Natural killer cell (primary cell): ENCODE results near the gene KCNJ6. TPM values are rescaled to one million over a fixed set of nuclear protein-coding genes. Genes with fewer than 3 reads are reported as not detected.

Experiments
- ATAC-seq, 3 donors: fragments of 150-1000 bp in 2 of 3; fragments of 200-7000 bp in 1 of 3; cut with Tn5 transposase; 1 replicate in 1 of 3; 2 replicates in 2 of 3; pipeline ENCODE4 v1.10.0; 2021; ENCODE audit warnings: mild to moderate bottlenecking in 2 of 3, moderate library complexity in 2 of 3
- DNase-seq, 2 donors: peaks; one replicate each; pipeline versions ENCODE4 v3.0.0 to v3.0.0-alpha.2; 2013 to 2021; ENCODE audit warnings: mixed read lengths in 1 of 2
- H3K27ac ChIP-seq: one replicate; pipeline ENCODE4 v1.5.1; 2013; ENCODE audit warnings: mild to moderate bottlenecking, low read length
- H3K27me3 ChIP-seq: one replicate; pipeline ENCODE4 v1.6.1; 2013; ENCODE audit warnings: low read length; ENCODE audit not compliant: control insufficient read depth, insufficient read depth
- H3K36me3 ChIP-seq: one replicate; pipeline ENCODE4 v1.6.1; 2013; ENCODE audit warnings: low read length; ENCODE audit not compliant: control insufficient read depth, insufficient read depth
- H3K4me1 ChIP-seq: one replicate; pipeline ENCODE4 v1.6.1; 2013; ENCODE audit warnings: low read length; ENCODE audit not compliant: control insufficient read depth, insufficient read depth
- H3K4me3 ChIP-seq: one replicate; pipeline ENCODE4 v1.5.1; 2013; ENCODE audit warnings: low read length
- H3K9me3 ChIP-seq: one replicate; pipeline ENCODE4 v1.6.1; 2013; ENCODE audit warnings: low read length; ENCODE audit not compliant: control insufficient read depth, insufficient read depth
- H3K27ac Mint-ChIP-seq, 2 donors: one replicate each; pipeline ENCODE4 v1.8.0; 2022; ENCODE audit warnings: mild to moderate bottlenecking in 2 of 2, mixed read lengths in 2 of 2, moderate library complexity in 1 of 2
- H3K27me3 Mint-ChIP-seq, 2 donors: one replicate each; pipeline ENCODE4 v1.8.0; 2022; ENCODE audit warnings: low read depth in 2 of 2, mixed read lengths in 2 of 2
- H3K36me3 Mint-ChIP-seq: one replicate; pipeline ENCODE4 v1.8.0; 2022; ENCODE audit warnings: mixed read lengths
- H3K4me1 Mint-ChIP-seq, 2 donors: one replicate each; pipeline ENCODE4 v1.8.0; 2022; ENCODE audit warnings: mixed read lengths in 2 of 2
- H3K4me3 Mint-ChIP-seq: one replicate; pipeline ENCODE4 v1.8.0; 2022; ENCODE audit warnings: mild to moderate bottlenecking, moderate library complexity, mixed read lengths
- H3K9me3 Mint-ChIP-seq, 2 donors: one replicate each; pipeline ENCODE4 v1.8.0; 2022; ENCODE audit warnings: mixed read lengths in 2 of 2
- WGBS: methylation state at CpG from one replicate; pipeline ENCODE4 v1.1.7; 2013; ENCODE audit warnings: missing lambda C conversion rate; ENCODE audit not compliant: insufficient coverage; 5-methylcytosine and 5-hydroxymethylcytosine counted together
- intact Hi-C: fragments of 100-400 bp; cut with micrococcal nuclease; formaldehyde crosslinking; loops from one replicate; pipeline ENCODE4 v1.14.2; 2022
- total RNA-seq, 4 donors: library from RNA; stranded (reverse); fragments of 120-200 nt in 1 of 4; gene quantifications; one replicate each; pipeline versions ENCODE4 v1.2.3 to v1.2.4, GENCODE V29; 2013 to 2022
- TF ChIP-seq, protein P1 (sequence below): fragments of 200-600 bp; IDR thresholded peaks from one replicate; pipeline ENCODE4 v1.8.0; 2022; ENCODE audit warnings: antibody characterized with exemption

KCNJ6 gene
- total RNA-seq, 3 donors from 2014 or later (not counting 1 experiment from before 2014, with no cell fraction given) = not detected

DNA sequence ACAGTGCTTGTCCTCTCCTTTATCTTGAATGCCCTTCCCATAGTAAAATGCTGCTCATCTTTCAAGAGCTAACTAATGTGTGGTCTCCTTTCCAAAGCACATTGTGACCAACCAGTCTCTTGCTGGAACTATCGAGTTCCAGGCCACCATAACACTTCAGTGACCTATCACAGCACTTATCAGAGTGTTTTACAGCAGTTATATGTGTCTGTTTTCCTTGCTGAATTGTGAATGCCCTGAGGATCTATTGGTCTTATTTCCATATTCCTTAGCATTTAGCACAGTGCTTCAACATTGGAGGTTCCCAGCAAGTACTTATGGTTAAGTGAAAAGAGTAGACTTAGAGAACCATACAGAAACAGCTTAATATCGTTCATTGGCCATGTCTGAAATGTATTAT, 285.4 kb downstream of the KCNJ6 start:
- no peak overlapping the region for H3K4me3 Mint-ChIP-seq
- no peaks in the 10 kb centered on the region for H3K9me3 Mint-ChIP-seq
- Histone ChIP-seq H3K4me3 (no peak overlapping the region), H3K36me3 (no peaks in the 10 kb centered on the region), H3K27ac (no peak overlapping the region), H3K4me1 (no peaks in the 10 kb centered on the region), H3K9me3 (no peaks in the 10 kb centered on the region), H3K27me3 (peaks cover 2% of the 10 kb centered on the region)
- DNase-seq (no peak), ATAC-seq (no peak)
- no peaks in the 10 kb centered on the region for H3K4me1 Mint-ChIP-seq
- TF ChIP-seq, protein P1, sequence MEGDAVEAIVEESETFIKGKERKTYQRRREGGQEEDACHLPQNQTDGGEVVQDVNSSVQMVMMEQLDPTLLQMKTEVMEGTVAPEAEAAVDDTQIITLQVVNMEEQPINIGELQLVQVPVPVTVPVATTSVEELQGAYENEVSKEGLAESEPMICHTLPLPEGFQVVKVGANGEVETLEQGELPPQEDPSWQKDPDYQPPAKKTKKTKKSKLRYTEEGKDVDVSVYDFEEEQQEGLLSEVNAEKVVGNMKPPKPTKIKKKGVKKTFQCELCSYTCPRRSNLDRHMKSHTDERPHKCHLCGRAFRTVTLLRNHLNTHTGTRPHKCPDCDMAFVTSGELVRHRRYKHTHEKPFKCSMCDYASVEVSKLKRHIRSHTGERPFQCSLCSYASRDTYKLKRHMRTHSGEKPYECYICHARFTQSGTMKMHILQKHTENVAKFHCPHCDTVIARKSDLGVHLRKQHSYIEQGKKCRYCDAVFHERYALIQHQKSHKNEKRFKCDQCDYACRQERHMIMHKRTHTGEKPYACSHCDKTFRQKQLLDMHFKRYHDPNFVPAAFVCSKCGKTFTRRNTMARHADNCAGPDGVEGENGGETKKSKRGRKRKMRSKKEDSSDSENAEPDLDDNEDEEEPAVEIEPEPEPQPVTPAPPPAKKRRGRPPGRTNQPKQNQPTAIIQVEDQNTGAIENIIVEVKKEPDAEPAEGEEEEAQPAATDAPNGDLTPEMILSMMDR = no peak
- no peak overlapping the region for H3K27ac Mint-ChIP-seq
- H3K27me3 Mint-ChIP-seq = peaks cover 30 to 69% of the 10 kb centered on the region in 2 donors
- 80% methylated on average over 1 of the region's 2 CpGs for WGBS
- intact Hi-C loops = no loop called here
- H3K36me3 Mint-ChIP-seq = no peaks in the 10 kb centered on the region

DNA sequence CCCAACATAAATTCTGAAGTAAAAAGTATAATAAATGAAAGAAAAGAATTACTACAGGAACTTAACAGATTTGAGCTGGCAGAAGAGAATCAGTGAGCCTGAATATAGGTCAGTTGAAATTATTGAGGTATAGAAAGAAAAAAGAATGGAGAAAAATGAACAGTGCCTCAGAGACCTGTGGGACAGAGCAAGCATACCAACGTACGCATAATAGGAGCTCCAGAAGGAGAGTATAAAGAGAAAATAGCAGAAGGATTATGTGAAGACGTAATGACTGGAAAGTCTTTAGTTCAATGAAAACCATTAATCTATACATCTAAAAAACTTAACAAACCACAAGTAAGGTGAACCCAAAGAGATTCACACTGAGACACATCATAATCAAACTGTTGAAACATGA, 287.9 kb downstream of the KCNJ6 start:
- Histone ChIP-seq H3K27ac (no peak overlapping the region), H3K4me1 (no peaks in the 10 kb centered on the region), H3K27me3 (peaks cover 2% of the 10 kb centered on the region), H3K36me3 (no peaks in the 10 kb centered on the region), H3K9me3 (no peaks in the 10 kb centered on the region), H3K4me3 (no peak overlapping the region)
- H3K27me3 Mint-ChIP-seq = peaks cover 27 to 56% of the 10 kb centered on the region in 2 donors
- 86% methylated on average over 2 of the region's 3 CpGs for WGBS
- H3K36me3 Mint-ChIP-seq = no peaks in the 10 kb centered on the region
- no peak overlapping the region for H3K27ac Mint-ChIP-seq
- H3K4me1 Mint-ChIP-seq = no peaks in the 10 kb centered on the region
- DNase-seq = no peak
- intact Hi-C loops = no loop called here
- no peak overlapping the region for H3K4me3 Mint-ChIP-seq
- no peaks in the 10 kb centered on the region for H3K9me3 Mint-ChIP-seq
- TF ChIP-seq, protein P1 = no peak
- ATAC-seq = no peak

DNA sequence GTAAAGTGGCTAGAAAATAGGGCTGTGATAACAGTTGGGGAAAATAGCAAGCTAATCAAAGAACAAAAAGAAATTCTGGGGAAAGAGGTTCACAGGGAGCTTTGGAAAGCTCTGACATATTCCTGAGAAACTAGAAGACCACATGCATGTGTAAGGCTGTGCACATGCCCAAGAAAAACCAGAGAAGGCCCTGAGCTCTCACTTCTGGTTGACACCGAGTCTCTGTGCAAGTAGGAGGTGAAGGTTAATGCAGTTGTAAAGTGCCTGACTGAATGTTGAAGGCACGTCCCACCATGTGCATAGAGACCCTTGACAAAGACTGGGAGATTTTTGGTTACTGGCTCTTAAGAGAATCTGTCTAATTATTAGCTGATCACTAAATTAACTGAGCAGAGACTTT, 288.7 kb downstream of the KCNJ6 start:
- TF ChIP-seq, protein P1 = no peak
- Mint-ChIP-seq H3K4me3 (no peak overlapping the region), H3K9me3 (no peaks in the 10 kb centered on the region), H3K4me1 (no peaks in the 10 kb centered on the region), H3K27ac (no peak overlapping the region), H3K36me3 (no peaks in the 10 kb centered on the region), H3K27me3 (peaks cover 27 to 49% of the 10 kb centered on the region in 2 donors)
- H3K9me3 ChIP-seq = no peaks in the 10 kb centered on the region
- no peaks in the 10 kb centered on the region for H3K36me3 ChIP-seq
- intact Hi-C loops = no loop called here
- ATAC-seq (no peak), DNase-seq (no peak)
- H3K4me3 ChIP-seq = no peak overlapping the region
- H3K27ac ChIP-seq = no peak overlapping the region
- no peaks in the 10 kb centered on the region for H3K4me1 ChIP-seq
- H3K27me3 ChIP-seq = peaks cover 2% of the 10 kb centered on the region
- WGBS = 75% methylated on average over 2 of the region's 2 CpGs

DNA sequence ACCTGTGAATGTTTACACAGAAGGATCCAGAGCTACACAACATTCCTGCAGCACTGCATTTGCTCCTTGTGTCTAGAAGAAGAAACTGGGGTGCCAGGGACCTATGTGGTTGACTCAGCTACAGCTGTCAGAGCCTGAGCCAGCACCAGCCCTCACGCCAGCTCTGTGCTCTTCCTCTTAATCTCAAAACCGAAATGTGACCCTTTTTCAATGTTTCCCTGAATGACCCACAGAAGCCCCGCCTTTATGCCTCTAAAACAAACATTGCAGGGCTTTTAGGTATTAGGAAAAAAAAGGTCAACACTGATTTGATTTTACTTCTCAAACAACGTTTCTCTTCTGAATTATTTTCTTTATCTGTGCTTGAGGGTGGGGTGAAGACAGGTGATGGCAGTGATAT, 289.2 kb downstream of the KCNJ6 start:
- DNase-seq = no peak
- no peaks in the 10 kb centered on the region for H3K9me3 ChIP-seq
- no peak overlapping the region for H3K4me3 ChIP-seq
- WGBS = 73% methylated on average over 3 of the region's 4 CpGs
- no peaks in the 10 kb centered on the region for H3K4me1 Mint-ChIP-seq
- H3K4me3 Mint-ChIP-seq = no peak overlapping the region
- H3K27me3 Mint-ChIP-seq = peaks cover 27 to 44% of the 10 kb centered on the region in 2 donors
- no peak overlapping the region for H3K27ac Mint-ChIP-seq
- no peak for ATAC-seq
- H3K36me3 ChIP-seq = no peaks in the 10 kb centered on the region
- intact Hi-C loops = no loop called here
- TF ChIP-seq, protein P1 = no peak
- no peaks in the 10 kb centered on the region for H3K9me3 Mint-ChIP-seq
- H3K36me3 Mint-ChIP-seq = no peaks in the 10 kb centered on the region
- peaks cover 2% of the 10 kb centered on the region for H3K27me3 ChIP-seq
- H3K27ac ChIP-seq = no peak overlapping the region
- no peaks in the 10 kb centered on the region for H3K4me1 ChIP-seq
